Measurements from ENCODE around the gene GPC6. TPM values are rescaled to one million over a fixed set of nuclear protein-coding genes. Genes with fewer than 3 reads are reported as not detected.
A peak's percentile ranks its signal among the peaks of the same experiment; 100 is the strongest.
"Not testable (repeated sequence)": the region's sequence is repeated elsewhere in the genome, so short reads cannot be mapped to it uniquely, and the experiment has no call there.

GPC6 gene
- total RNA-seq, 6 donors from 2014 or later = 1.3 to 7.3 (median 3.4) TPM

GRCh38 chr13:94298346-94298745 is 1071.7 kb downstream of the GPC6 start:
- Histone ChIP-seq H3K36me3 (no peaks in the 10 kb centered on the region), H3K27ac (no peak overlapping the region), H3K27me3 (no peaks in the 10 kb centered on the region), H3K4me1 (no peaks in the 10 kb centered on the region), H3K9me3 (no peaks in the 10 kb centered on the region), H3K4me3 (no peak overlapping the region)
- TF ChIP-seq POLR2A (IDR thresholded peaks at IDR 0.05) (no peak), EP300 (IDR thresholded peaks at IDR 0.05) (no peak), CTCF (IDR thresholded peaks at IDR 0.05) (no peak), POLR2AphosphoS5 (IDR thresholded peaks at IDR 0.05) (no peak)
- DNase-seq = no peak
- ATAC-seq (ENCODE audit: low FRiP score in 2 of 2) = no peak
- 51 to 74% methylated on average over 4 of the region's 4 CpGs for WGBS, 2 donors

DNA sequence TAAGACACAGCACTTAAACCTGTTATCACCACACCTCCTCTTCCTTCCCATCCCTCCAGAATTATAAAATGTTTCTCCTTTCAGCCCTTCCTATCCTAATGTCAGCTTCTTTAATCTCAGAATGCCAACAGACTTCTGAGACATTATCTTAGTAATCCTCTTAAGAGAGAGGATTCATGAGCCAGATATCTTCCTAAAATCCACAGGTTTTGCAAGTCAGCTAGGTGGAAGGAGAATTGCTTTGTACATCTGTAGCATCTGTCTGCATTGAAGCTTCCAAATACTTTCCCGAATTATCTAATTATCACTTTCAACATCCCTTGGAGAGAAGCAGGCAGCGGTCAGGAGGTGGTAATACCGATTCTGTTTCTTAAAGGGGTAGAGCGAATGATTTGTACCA is 1073.8 kb downstream of the GPC6 start:
- Histone ChIP-seq H3K9me3 (no peaks in the 10 kb centered on the region), H3K36me3 (no peaks in the 10 kb centered on the region), H3K27me3 (no peaks in the 10 kb centered on the region), H3K4me1 (no peaks in the 10 kb centered on the region), H3K4me3 (no peak overlapping the region), H3K27ac (no peak overlapping the region)
- TF ChIP-seq CTCF (IDR thresholded peaks at IDR 0.05) (no peak), POLR2AphosphoS5 (IDR thresholded peaks at IDR 0.05) (no peak), POLR2A (IDR thresholded peaks at IDR 0.05) (no peak), EP300 (IDR thresholded peaks at IDR 0.05) (no peak)
- ATAC-seq (ENCODE audit: low FRiP score in 2 of 2) (no peak), DNase-seq (no peak)
- 77 to 86% methylated on average over 4 of the region's 4 CpGs for WGBS, 2 donors

GRCh38 chr13:94301487-94301886 is 1074.9 kb downstream of the GPC6 start:
- no peak for TF ChIP-seq CTCF (IDR thresholded peaks at IDR 0.05)
- no peak for TF ChIP-seq EP300 (IDR thresholded peaks at IDR 0.05)
- no peak for TF ChIP-seq POLR2AphosphoS5 (IDR thresholded peaks at IDR 0.05)
- no peak for TF ChIP-seq POLR2A (IDR thresholded peaks at IDR 0.05)
- Histone ChIP-seq H3K27me3 (no peaks in the 10 kb centered on the region), H3K4me3 (no peak overlapping the region), H3K9me3 (no peaks in the 10 kb centered on the region), H3K36me3 (no peaks in the 10 kb centered on the region), H3K4me1 (no peaks in the 10 kb centered on the region), H3K27ac (no peak overlapping the region)
- DNase-seq = no peak
- no peak for ATAC-seq (ENCODE audit: low FRiP score in 2 of 2)
- WGBS, 2 donors = 76 to 79% methylated on average over 1 of the region's 1 CpG

DNA sequence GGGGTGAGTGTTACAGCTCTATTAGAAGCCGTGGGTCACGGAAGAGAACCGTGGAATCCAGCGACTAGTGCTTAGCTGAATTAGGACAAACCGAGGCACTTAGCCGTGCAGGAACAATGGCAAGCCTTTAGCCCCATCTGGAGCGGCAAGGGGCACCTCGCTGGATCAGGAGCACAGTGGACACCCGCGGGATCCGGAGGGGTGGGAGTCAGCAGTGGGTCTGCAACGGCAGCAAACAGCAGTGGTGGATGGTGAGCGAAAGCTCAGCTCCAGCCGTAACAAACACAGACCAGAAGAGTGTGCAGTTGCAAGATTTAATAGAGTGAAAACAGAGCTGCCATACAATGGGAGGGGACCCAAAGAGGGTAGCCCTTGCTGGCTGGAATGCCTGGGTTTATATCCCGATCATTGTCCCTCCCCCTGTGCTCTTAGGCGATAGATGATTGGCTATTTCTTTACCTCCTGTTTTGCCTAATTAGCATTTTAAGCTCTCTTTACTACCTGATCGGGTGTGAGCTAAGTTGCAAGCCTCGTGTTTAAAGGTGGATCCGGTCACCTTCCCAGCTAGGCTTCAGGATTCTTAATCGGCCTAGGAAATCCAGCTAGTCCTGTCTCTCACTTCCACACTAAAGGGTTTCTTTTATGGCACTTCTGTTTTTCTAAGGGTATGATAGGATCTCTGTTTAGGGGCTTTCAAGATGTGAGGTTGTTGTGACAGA is 1076.4 kb downstream of the GPC6 start:
- not testable (repeated sequence) for H3K27me3 ChIP-seq; H3K36me3 ChIP-seq; H3K9me3 ChIP-seq; H3K27ac ChIP-seq; H3K4me3 ChIP-seq; ATAC-seq (ENCODE audit: low FRiP score in 2 of 2); H3K4me1 ChIP-seq
- WGBS, 2 donors = 91 to 96% methylated on average over 20 of the region's 20 CpGs
- peak in 1 of 2 donors; percentile 42 for DNase-seq

GRCh38 chr13:94303644-94304174 is 1077.1 kb downstream of the GPC6 start:
- Histone ChIP-seq H3K27ac (no peak overlapping the region), H3K9me3 (no peaks in the 10 kb centered on the region), H3K4me3 (no peak overlapping the region), H3K4me1 (no peaks in the 10 kb centered on the region), H3K27me3 (no peaks in the 10 kb centered on the region), H3K36me3 (no peaks in the 10 kb centered on the region)
- no peak for DNase-seq
- no peak for ATAC-seq (ENCODE audit: low FRiP score in 2 of 2)
- 62 to 69% methylated on average over 7 of the region's 7 CpGs for WGBS, 2 donors
- TF ChIP-seq EP300 (IDR thresholded peaks at IDR 0.05) (no peak), POLR2AphosphoS5 (IDR thresholded peaks at IDR 0.05) (no peak)

DNA sequence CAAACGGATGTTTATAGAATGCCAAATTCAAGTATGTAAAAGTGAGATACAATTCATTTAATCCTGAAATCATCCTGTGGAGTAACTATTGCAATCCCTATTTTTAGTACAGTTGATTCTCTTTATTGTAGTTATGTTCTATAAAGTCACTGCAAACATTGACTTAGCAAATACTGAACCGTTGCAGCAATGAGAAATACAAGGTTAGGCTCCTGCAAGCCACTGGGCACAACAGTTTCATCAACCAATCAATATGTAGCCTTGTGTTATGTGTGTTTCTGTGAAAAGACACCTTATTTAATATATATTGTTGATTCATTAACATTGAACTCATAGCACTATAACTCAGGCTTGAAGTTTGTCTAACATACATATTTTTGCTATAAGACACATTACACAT is 1078.4 kb downstream of the GPC6 start:
- DNase-seq = no peak
- ATAC-seq (ENCODE audit: low FRiP score in 2 of 2) = no peak
- Histone ChIP-seq H3K27me3 (no peaks in the 10 kb centered on the region), H3K9me3 (no peaks in the 10 kb centered on the region), H3K4me1 (no peaks in the 10 kb centered on the region), H3K27ac (no peak overlapping the region), H3K4me3 (no peak overlapping the region), H3K36me3 (no peaks in the 10 kb centered on the region)
- 65 to 72% methylated on average over 2 of the region's 2 CpGs for WGBS, 2 donors
- no peak for TF ChIP-seq POLR2A (IDR thresholded peaks at IDR 0.05)
- TF ChIP-seq POLR2AphosphoS5 (IDR thresholded peaks at IDR 0.05) = no peak
- no peak for TF ChIP-seq CTCF (IDR thresholded peaks at IDR 0.05)
- no peak for TF ChIP-seq EP300 (IDR thresholded peaks at IDR 0.05)
